Erythroblast (primary cell): ENCODE data around the gene GSTM5.

Experiments
- GATA1 ChIP-seq: IDR thresholded peaks from 2 replicates; pipeline ENCODE4 v1.6.1; 2011; ENCODE audit warnings: low read depth, mild to moderate bottlenecking, control low read depth, low read length, moderate library complexity
- POLR2A ChIP-seq: IDR thresholded peaks from 2 replicates; pipeline ENCODE4 v1.6.1; 2011; ENCODE audit warnings: mild to moderate bottlenecking, low read length

GRCh38 chr1:109704173-109704572 lies 7.9 kb upstream of the GSTM5 start:
- no peak for TF ChIP-seq POLR2A
- no peak for TF ChIP-seq GATA1
